CD14-positive monocyte (primary cell): ENCODE measurements around the gene HAGHL. TPM values are rescaled to one million over a fixed set of nuclear protein-coding genes. Genes with fewer than 3 reads are reported as not detected.

Source experiments
- DNase-seq, 3 donors: peaks; one replicate each; pipeline ENCODE4 v3.0.0-alpha.2; 2011 to 2022
- H2AFZ ChIP-seq: 2 replicates; pipeline ENCODE4 v1.6.0; 2012; ENCODE audit warnings: mild to moderate bottlenecking, low read depth, low read length, inconsistent platforms; ENCODE audit not compliant: insufficient read depth, poor library complexity, severe bottlenecking
- H3K27ac ChIP-seq, 2 donors: 1 replicate in 1 of 2; 2 replicates in 1 of 2; pipeline ENCODE4 v1.5.1; 2012 to 2013; ENCODE audit warnings: low read length in 2 of 2, control low read depth in 1 of 2, inconsistent platforms in 1 of 2, low read depth in 1 of 2, mild to moderate bottlenecking in 1 of 2
- H3K27me3 ChIP-seq, 2 donors: one replicate each; pipeline versions ENCODE4 v1.6.0 to v1.6.1; 2011 to 2013; ENCODE audit warnings: low read length in 2 of 2; ENCODE audit not compliant: control insufficient read depth in 2 of 2, insufficient read depth in 2 of 2
- H3K36me3 ChIP-seq, 2 donors: replicated peaks in 1 of 2; 1 replicate in 1 of 2; 2 replicates in 1 of 2; pipeline versions ENCODE4 v1.5.1 to v1.6.1; 2012 to 2013; ENCODE audit warnings: low read length in 2 of 2, control low read depth in 1 of 2, inconsistent platforms in 1 of 2, mild to moderate bottlenecking in 1 of 2; ENCODE audit not compliant: insufficient read depth in 2 of 2, control insufficient read depth in 1 of 2
- H3K4me1 ChIP-seq, 2 donors: 1 replicate in 1 of 2; 2 replicates in 1 of 2; pipeline versions ENCODE4 v1.5.1 to v1.6.1; 2012 to 2013; ENCODE audit warnings: low read length in 2 of 2, control low read depth in 1 of 2, inconsistent platforms in 1 of 2, mild to moderate bottlenecking in 1 of 2, moderate library complexity in 1 of 2; ENCODE audit not compliant: insufficient read depth in 2 of 2, control insufficient read depth in 1 of 2
- H3K4me2 ChIP-seq: replicated peaks from 2 replicates; pipeline ENCODE3; 2012; ENCODE audit warnings: low read length, moderate library complexity, mild to moderate bottlenecking; ENCODE audit not compliant: poor library complexity, severe bottlenecking; ENCODE audit errors: extremely low read depth
- H3K4me3 ChIP-seq, 3 experiments: fragments of 200-600 bp in 1 of 3; sonication (generic) in 1 of 3; replicated peaks in 1 of 3; 1 replicate in 2 of 3; 2 replicates in 1 of 3; pipeline ENCODE4 v1.5.1; 2011 to 2013; ENCODE audit warnings: low read length in 3 of 3, mild to moderate bottlenecking in 3 of 3, control low read depth in 2 of 3, low read depth in 2 of 3, inconsistent platforms in 1 of 3, moderate library complexity in 1 of 3
- H3K79me2 ChIP-seq: 2 replicates; pipeline ENCODE4 v1.6.0; 2012; ENCODE audit warnings: mild to moderate bottlenecking, control low read depth, inconsistent platforms, low read length, moderate library complexity; ENCODE audit not compliant: insufficient read depth
- H3K9ac ChIP-seq: 2 replicates; pipeline ENCODE4 v1.6.0; 2017; ENCODE audit warnings: low read length, mild to moderate bottlenecking; ENCODE audit not compliant: insufficient read depth, poor library complexity, severe bottlenecking
- H3K9me3 ChIP-seq, 2 donors: replicated peaks in 1 of 2; 1 replicate in 1 of 2; 2 replicates in 1 of 2; pipeline versions ENCODE4 v1.5.1 to v1.6.1; 2012 to 2013; ENCODE audit warnings: low read length in 2 of 2, control low read depth in 1 of 2; ENCODE audit not compliant: control insufficient read depth in 1 of 2, insufficient read depth in 1 of 2
- H4K20me1 ChIP-seq: 2 replicates; pipeline ENCODE4 v1.6.0; 2012; ENCODE audit warnings: mild to moderate bottlenecking, low read length, control low read depth, moderate library complexity; ENCODE audit not compliant: insufficient read depth
- H3K27ac Mint-ChIP-seq, 7 donors: one replicate each; pipeline ENCODE4 v1.8.0; 2020; ENCODE audit warnings: mild to moderate bottlenecking in 7 of 7, mixed read lengths in 7 of 7, moderate library complexity in 6 of 7, inconsistent platforms in 2 of 7
- H3K27me3 Mint-ChIP-seq, 3 donors: one replicate each; pipeline ENCODE4 v1.8.0; 2021 to 2022; ENCODE audit warnings: low read depth in 3 of 3, mild to moderate bottlenecking in 3 of 3, mixed read lengths in 3 of 3, moderate library complexity in 3 of 3, inconsistent platforms in 1 of 3
- H3K36me3 Mint-ChIP-seq, 2 donors: one replicate each; pipeline ENCODE4 v1.8.0; 2020; ENCODE audit warnings: mixed read lengths in 2 of 2, inconsistent platforms in 1 of 2, mild to moderate bottlenecking in 1 of 2
- H3K4me1 Mint-ChIP-seq: one replicate; pipeline ENCODE4 v1.8.0; 2020; ENCODE audit warnings: mild to moderate bottlenecking, mixed read lengths
- H3K4me3 Mint-ChIP-seq, 2 donors: one replicate each; pipeline ENCODE4 v1.8.0; 2020; ENCODE audit warnings: mild to moderate bottlenecking in 2 of 2, mixed read lengths in 2 of 2, moderate library complexity in 1 of 2
- H3K9me3 Mint-ChIP-seq, 7 donors: one replicate each; pipeline ENCODE4 v1.8.0; 2020 to 2022; ENCODE audit warnings: mixed read lengths in 7 of 7, mild to moderate bottlenecking in 6 of 7, moderate library complexity in 6 of 7, inconsistent platforms in 2 of 7
- CTCF ChIP-seq: fragments of 200-600 bp; IDR thresholded peaks from one replicate; pipeline ENCODE4 v1.8.0; 2022; ENCODE audit warnings: antibody characterized with exemption, mild to moderate bottlenecking
- WGBS: methylation state at CpG from one replicate; pipeline ENCODE4 v1.1.5; 2013; ENCODE audit warnings: missing lambda C conversion rate; ENCODE audit not compliant: insufficient coverage; 5-methylcytosine and 5-hydroxymethylcytosine counted together
- intact Hi-C, 2 donors: fragments of 100-400 bp; cut with micrococcal nuclease; formaldehyde crosslinking; loops; one replicate each; pipeline versions ENCODE4 v1.15.0 to v1.15.1; 2023
- polyA plus RNA-seq, 3 donors: library from polyadenylated mRNA; depleted of rRNA in 1 of 3; unstranded in 2 of 3; stranded (reverse) in 1 of 3; fragments of 300-500 nt in 2 of 3; fragments of >200 nt in 1 of 3; fragmentation: Illumina TruSeq in 2 of 3; gene quantifications; 1 replicate in 2 of 3; 2 replicates in 1 of 3; pipeline ENCODE4 v1.2.3, GENCODE V29; 2012 to 2021

Gene HAGHL
- polyA plus RNA-seq, 3 donors, result 0.60 to 8.9 (median 1.5) TPM

- peak overlapping the region; percentile 32 to 78 (median 36) for H3K4me3 ChIP-seq
- Mint-ChIP-seq H3K4me1 (peaks cover 26% of the 10 kb centered on the region), H3K27ac (peak overlapping the region in 6 of 7 donors; percentile 35 to 83 (median 56)), H3K27me3 (peaks cover 0 to 2% (median 1%) of the 10 kb centered on the region in 3 donors), H3K36me3 (peaks cover 26 to 39% of the 10 kb centered on the region in 2 donors), H3K4me3 (peak overlapping the region; percentile 66 to 78), H3K9me3 (no peaks in the 10 kb centered on the region)
- peaks cover 20 to 21% of the 10 kb centered on the region in 2 donors for H3K36me3 ChIP-seq
- peak overlapping the region; percentile 57 for H3K9ac ChIP-seq
- peak overlapping the region; percentile 76 for H2AFZ ChIP-seq
- DNase-seq, result no peak
- WGBS, result 20% methylated on average over 52 of the region's 57 CpGs
- no peaks in the 10 kb centered on the region for H3K9me3 ChIP-seq
- peaks cover 38 to 64% of the 10 kb centered on the region in 2 donors for H3K4me1 ChIP-seq
- H4K20me1 ChIP-seq, result peaks cover 32% of the 10 kb centered on the region
- peak overlapping the region in 1 of 2 donors; percentile 64 for H3K27ac ChIP-seq
- TF ChIP-seq CTCF, result no peak
- H3K79me2 ChIP-seq, result peaks cover 33% of the 10 kb centered on the region
- intact Hi-C loops, result loop anchor here (5.0 kb wide), 2 partner anchors 46 to 96 kb away; partner anchors contain the start of gene METTL26 (in 1 of the 2)
- peak overlapping the region; percentile 86 for H3K4me2 ChIP-seq
- H3K27me3 ChIP-seq, result no peaks in the 10 kb centered on the region
Observed at GRCh38 chr16:683396-684070, 43.4 kb upstream of the HAGHL start.

- peaks cover 20 to 21% of the 10 kb centered on the region in 2 donors for H3K36me3 ChIP-seq
- H3K9me3 Mint-ChIP-seq, result no peaks in the 10 kb centered on the region
- intact Hi-C loops, result loop anchor here (5.0 kb wide), 2 partner anchors 47 to 97 kb away; partner anchors contain the start of gene METTL26 (in 1 of the 2)
- 1% methylated on average over 91 of the region's 91 CpGs for WGBS
- H3K79me2 ChIP-seq, result peaks cover 33% of the 10 kb centered on the region
- no peaks in the 10 kb centered on the region for H3K9me3 ChIP-seq
- TF ChIP-seq CTCF, result no peak
- H3K9ac ChIP-seq, result peak within 1 kb of the TSS; percentile 57
- H4K20me1 ChIP-seq, result peaks cover 36% of the 10 kb centered on the region
- peaks cover 30% of the 10 kb centered on the region for H3K4me1 Mint-ChIP-seq
- peak; percentile 94 to 97 (median 97) for DNase-seq
- peaks cover 41 to 66% of the 10 kb centered on the region in 2 donors for H3K4me1 ChIP-seq
- H3K27ac Mint-ChIP-seq, result peak within 1 kb of the TSS; percentile 54 to 90 (median 88)
- H3K36me3 Mint-ChIP-seq, result peaks cover 26 to 39% of the 10 kb centered on the region in 2 donors
- peak within 1 kb of the TSS; percentile 48 to 69 for H3K27ac ChIP-seq
- peak within 1 kb of the TSS; percentile 41 to 78 (median 52) for H3K4me3 ChIP-seq
- peak within 1 kb of the TSS; percentile 76 for H2AFZ ChIP-seq
- H3K4me2 ChIP-seq, result peak within 1 kb of the TSS; percentile 86
- H3K27me3 Mint-ChIP-seq, result peaks cover 0 to 2% (median 0%) of the 10 kb centered on the region in 3 donors
- H3K27me3 ChIP-seq, result no peaks in the 10 kb centered on the region
- peak within 1 kb of the TSS; percentile 73 to 79 for H3K4me3 Mint-ChIP-seq
Observed at GRCh38 chr16:684071-684794, 42.7 kb upstream of the HAGHL start, which contains the start of gene JMJD8. JMJD8 (minus strand) TSS chr16:684334; CDS start chr16:684319, 15 bp downstream.
